Neuronal stem cell (in vitro differentiated cells): Measurements from ENCODE around the gene SMS.

Source experiments
- DNase-seq: peaks from one replicate; pipeline ENCODE4 v3.0.0-alpha.2; 2013; ENCODE audit warnings: low spot score
- H2AFZ ChIP-seq: one replicate; pipeline ENCODE4 v1.6.1; 2013; ENCODE audit warnings: mild to moderate bottlenecking, low read length, inconsistent platforms
- H2AK5ac ChIP-seq: 2 replicates; pipeline ENCODE4 v1.6.1; 2013; ENCODE audit warnings: low read depth, mild to moderate bottlenecking, inconsistent platforms, low read length, moderate library complexity, mixed read lengths
- H2BK120ac ChIP-seq: 2 replicates; pipeline ENCODE4 v1.6.1; 2013; ENCODE audit warnings: low read depth, mild to moderate bottlenecking, inconsistent platforms, low read length, moderate library complexity, mixed read lengths
- H2BK12ac ChIP-seq: one replicate; pipeline ENCODE4 v1.6.1; 2013; ENCODE audit warnings: low read length, inconsistent platforms
- H2BK15ac ChIP-seq: 2 replicates; pipeline ENCODE4 v1.6.1; 2013; ENCODE audit warnings: mild to moderate bottlenecking, low read length, inconsistent platforms, mixed read lengths
- H2BK5ac ChIP-seq: one replicate; pipeline ENCODE4 v1.6.1; 2013; ENCODE audit warnings: inconsistent platforms, mild to moderate bottlenecking, low read length, moderate library complexity
- H3K14ac ChIP-seq: one replicate; pipeline ENCODE4 v1.6.1; 2013; ENCODE audit warnings: low read length, inconsistent platforms
- H3K18ac ChIP-seq: 2 replicates; pipeline ENCODE4 v1.6.1; 2013; ENCODE audit warnings: low read length, inconsistent platforms
- H3K23ac ChIP-seq: 2 replicates; pipeline ENCODE4 v1.6.1; 2013; ENCODE audit warnings: low read depth, mild to moderate bottlenecking, mixed read lengths, low read length, inconsistent platforms; ENCODE audit not compliant: poor library complexity
- H3K27ac ChIP-seq: replicated peaks from 3 replicates; pipeline ENCODE4 v1.5.1; 2013; ENCODE audit warnings: low read length, inconsistent platforms
- H3K27me3 ChIP-seq, 3 experiments: 2 replicates each; pipeline ENCODE4 v1.6.1; 2013; ENCODE audit warnings: low read length in 3 of 3, mild to moderate bottlenecking in 2 of 3, inconsistent platforms in 1 of 3, low read depth in 1 of 3, mixed read lengths in 1 of 3, moderate library complexity in 1 of 3; ENCODE audit not compliant: control insufficient read depth in 3 of 3, insufficient read depth in 3 of 3
- H3K36me3 ChIP-seq, 2 donors: replicated peaks in 1 of 2; 2 replicates each; pipeline ENCODE4 v1.6.1; 2013; ENCODE audit warnings: low read length in 2 of 2; ENCODE audit not compliant: control insufficient read depth in 2 of 2, insufficient read depth in 2 of 2
- H3K4ac ChIP-seq: 2 replicates; pipeline ENCODE4 v1.6.1; 2013; ENCODE audit warnings: inconsistent platforms, mild to moderate bottlenecking, low read length, moderate library complexity
- H3K4me1 ChIP-seq, 2 donors: 1 replicate in 1 of 2; 2 replicates in 1 of 2; pipeline ENCODE4 v1.6.1; 2013; ENCODE audit warnings: low read length in 2 of 2, low read depth in 1 of 2; ENCODE audit not compliant: control insufficient read depth in 2 of 2, insufficient read depth in 1 of 2
- H3K4me2 ChIP-seq: one replicate; pipeline ENCODE4 v1.6.1; 2013; ENCODE audit warnings: mild to moderate bottlenecking, low read length, inconsistent platforms; ENCODE audit not compliant: insufficient read depth, poor library complexity, severe bottlenecking
- H3K4me3 ChIP-seq, 2 donors: 2 replicates each; pipeline ENCODE4 v1.5.1; 2013; ENCODE audit warnings: low read length in 2 of 2, mild to moderate bottlenecking in 2 of 2, inconsistent platforms in 1 of 2, moderate library complexity in 1 of 2
- H3K79me1 ChIP-seq: one replicate; pipeline ENCODE4 v1.6.1; 2013; ENCODE audit warnings: low read depth, mild to moderate bottlenecking, inconsistent platforms, low read length, moderate library complexity
- H3K9ac ChIP-seq: one replicate; pipeline ENCODE4 v1.6.1; 2013; ENCODE audit warnings: mild to moderate bottlenecking, low read depth, low read length, inconsistent platforms; ENCODE audit not compliant: poor library complexity
- H3K9me3 ChIP-seq, 2 donors: replicated peaks in 1 of 2; 2 replicates each; pipeline versions ENCODE3 to v1.6.1; 2013; ENCODE audit warnings: low read length in 2 of 2, mild to moderate bottlenecking in 2 of 2, inconsistent platforms in 1 of 2, low read depth in 1 of 2, mixed read lengths in 1 of 2, moderate library complexity in 1 of 2; ENCODE audit not compliant: control insufficient read depth in 2 of 2, insufficient read depth in 1 of 2
- H4K8ac ChIP-seq: one replicate; pipeline ENCODE4 v1.6.1; 2013; ENCODE audit warnings: low read depth, mild to moderate bottlenecking, inconsistent platforms, low read length, moderate library complexity
- H4K91ac ChIP-seq: one replicate; pipeline ENCODE4 v1.6.1; 2013; ENCODE audit warnings: low read length, low read depth, mild to moderate bottlenecking, inconsistent platforms; ENCODE audit not compliant: poor library complexity
- WGBS, 2 donors: extraction: QIAGEN DNeasy Blood & Tissue Kit; methylation state at CpG; one replicate each; pipeline ENCODE4 v1.1.7; 2013; ENCODE audit warnings: missing lambda C conversion rate in 2 of 2, mixed read lengths in 1 of 2; ENCODE audit not compliant: insufficient read length in 2 of 2, insufficient replicate concordance in 1 of 2; ENCODE audit errors: extremely low coverage in 2 of 2; 5-methylcytosine and 5-hydroxymethylcytosine counted together

Gene SMS

DNA sequence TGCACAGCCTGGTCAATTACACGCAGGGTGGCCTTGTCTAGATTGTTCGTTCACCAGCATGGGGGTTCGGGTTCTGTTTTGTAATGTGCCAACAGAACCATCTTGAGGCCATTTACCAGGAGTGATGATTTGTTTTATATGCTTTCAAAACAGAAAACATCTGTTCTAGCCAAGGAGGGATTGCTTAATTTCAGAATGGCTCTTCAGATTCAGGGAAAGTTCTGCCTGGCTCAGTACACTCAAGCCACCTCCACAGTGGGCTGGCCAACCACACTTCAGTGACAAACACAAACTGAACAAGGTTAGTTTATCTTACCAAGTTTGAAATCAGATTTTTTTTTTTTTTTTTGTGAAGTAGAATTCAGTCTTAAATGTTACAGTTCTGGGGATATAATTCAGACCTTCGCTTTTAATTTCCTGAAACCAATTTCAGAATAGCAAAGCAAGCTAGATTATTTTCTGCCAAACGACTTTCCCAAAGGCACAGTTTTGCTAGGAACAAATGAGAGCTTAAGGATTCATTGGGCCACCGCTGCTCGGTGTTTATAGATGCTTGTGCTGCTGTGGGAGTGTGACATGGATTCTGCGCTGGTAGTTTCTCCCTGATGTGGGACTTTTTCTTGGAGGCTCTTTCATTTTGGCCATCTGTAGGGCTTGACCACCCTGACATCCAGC, 23.4 kb downstream of the SMS start:
- H3K4me2 ChIP-seq, result no peak overlapping the region
- no peak overlapping the region for H4K8ac ChIP-seq
- H3K18ac ChIP-seq, result peak overlapping the region; percentile 6
- H3K4me3 ChIP-seq, result no peak overlapping the region
- no peak overlapping the region for H2AK5ac ChIP-seq
- H3K36me3 ChIP-seq, result peaks cover 0 to 20% of the 10 kb centered on the region in 2 donors
- no peak overlapping the region for H2BK5ac ChIP-seq
- no peak for DNase-seq
- H3K23ac ChIP-seq, result no peak overlapping the region
- H3K4me1 ChIP-seq, result peaks cover 0 to 3% of the 10 kb centered on the region in 2 donors
- peaks cover under 1% of the 10 kb centered on the region for H3K79me1 ChIP-seq
- no peak overlapping the region for H3K4ac ChIP-seq
- no peak overlapping the region for H3K27ac ChIP-seq
- no peak overlapping the region for H4K91ac ChIP-seq
- H2AFZ ChIP-seq, result no peak overlapping the region
- no peak overlapping the region for H3K14ac ChIP-seq
- H2BK12ac ChIP-seq, result no peak overlapping the region
- H3K9ac ChIP-seq, result no peak overlapping the region
- H2BK15ac ChIP-seq, result no peak overlapping the region
- H2BK120ac ChIP-seq, result no peak overlapping the region
- peaks cover 0 to 4% of the 10 kb centered on the region in 2 donors for H3K9me3 ChIP-seq
- WGBS, 2 donors, result no CpG with 5 or more reads among the region's 8 CpGs
- no peaks in the 10 kb centered on the region for H3K27me3 ChIP-seq

DNA sequence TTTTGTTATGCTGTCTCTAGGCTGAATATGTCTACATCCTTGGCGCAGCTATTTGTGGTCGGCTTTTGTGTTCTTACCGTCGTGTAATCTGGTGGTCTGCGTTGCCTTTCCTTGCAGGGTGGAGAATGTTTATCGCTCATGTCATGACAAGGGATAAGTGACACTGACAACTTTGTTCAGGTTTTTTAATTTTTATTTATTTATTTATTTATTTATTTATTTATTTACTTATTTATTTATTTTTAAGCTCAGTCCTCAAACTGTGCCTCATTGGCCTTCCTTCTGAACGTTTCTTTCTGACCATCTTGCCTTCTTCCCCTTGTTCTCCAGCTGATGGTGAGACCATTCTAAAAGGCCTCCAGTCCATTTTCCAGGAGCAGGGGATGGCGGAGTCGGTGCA, 26.4 kb downstream of the SMS start:
- H3K4ac ChIP-seq, result no peak overlapping the region

DNA sequence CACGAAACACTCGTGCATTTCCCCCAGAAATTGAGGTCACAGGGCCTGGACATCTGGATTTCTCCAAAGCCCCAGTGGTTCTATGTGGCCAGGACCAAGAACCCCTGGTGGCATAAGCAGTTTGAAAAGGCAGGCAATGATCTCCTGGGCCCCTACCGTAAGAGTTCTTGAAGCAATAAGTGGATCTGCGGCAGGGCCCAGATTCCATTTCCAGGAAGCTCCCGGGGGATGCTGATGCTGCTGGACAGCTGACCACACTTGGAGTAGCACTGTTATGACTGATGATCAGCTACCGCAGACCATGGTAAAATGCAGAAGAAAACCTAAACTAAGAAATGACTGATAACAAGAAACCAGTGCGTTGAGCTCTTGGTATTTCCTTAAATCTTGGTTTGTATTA, 27.8 kb downstream of the SMS start:
- Histone ChIP-seq H3K79me1 (no peaks in the 10 kb centered on the region), H2AFZ (no peak overlapping the region)

More for the DNA sequence above, 26.4 kb downstream of the SMS start:
- Histone ChIP-seq H4K91ac (no peak overlapping the region), H3K23ac (no peak overlapping the region), H3K4me1 (peaks cover 0 to 1% of the 10 kb centered on the region in 2 donors), H3K18ac (no peak overlapping the region), H3K9ac (no peak overlapping the region), H3K27me3 (no peaks in the 10 kb centered on the region), H3K27ac (no peak overlapping the region), H3K14ac (no peak overlapping the region), H3K9me3 (peaks cover 0 to 4% of the 10 kb centered on the region in 2 donors), H2BK120ac (no peak overlapping the region), H3K4me3 (no peak overlapping the region), H3K36me3 (peaks cover 0 to 45% of the 10 kb centered on the region in 2 donors), H2BK12ac (no peak overlapping the region), H3K79me1 (no peaks in the 10 kb centered on the region), H2BK5ac (no peak overlapping the region), H2BK15ac (no peak overlapping the region), H2AK5ac (no peak overlapping the region), H4K8ac (no peak overlapping the region), H3K4me2 (no peak overlapping the region), H2AFZ (no peak overlapping the region)
- WGBS, 2 donors, result no CpG with 5 or more reads among the region's 9 CpGs
- no peak for DNase-seq

DNA sequence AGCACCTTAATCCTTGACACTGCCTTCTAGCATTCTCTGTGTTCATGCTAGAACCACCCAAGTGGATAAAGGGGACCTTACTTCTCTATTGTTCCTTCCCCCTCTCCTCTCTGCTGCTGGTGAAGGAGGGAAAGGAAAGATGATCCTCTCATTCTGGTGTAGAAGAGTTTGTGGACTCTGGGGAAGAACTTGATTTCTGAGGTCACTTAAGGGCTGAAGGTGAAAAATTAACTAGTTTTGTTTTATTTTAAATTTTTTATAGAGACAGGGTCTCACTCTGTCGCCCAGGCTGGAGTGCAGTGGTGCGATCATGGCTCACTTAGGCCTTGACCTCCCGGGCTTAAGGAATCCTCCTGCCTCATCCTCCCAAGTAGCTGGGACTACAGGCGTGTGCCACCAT, 29.8 kb downstream of the SMS start:
- WGBS, 2 donors, result no CpG with 5 or more reads among the region's 4 CpGs
- Histone ChIP-seq H3K9ac (no peak overlapping the region), H4K91ac (no peak overlapping the region), H2BK5ac (no peak overlapping the region), H2BK15ac (no peak overlapping the region), H2AK5ac (no peak overlapping the region), H3K14ac (no peak overlapping the region), H3K36me3 (peaks cover 4 to 78% of the 10 kb centered on the region in 2 donors), H3K79me1 (no peaks in the 10 kb centered on the region), H3K18ac (no peak overlapping the region), H3K23ac (no peak overlapping the region), H3K27me3 (no peaks in the 10 kb centered on the region), H3K4ac (no peak overlapping the region), H4K8ac (no peak overlapping the region), H3K4me3 (no peak overlapping the region), H3K9me3 (no peaks in the 10 kb centered on the region), H2AFZ (no peak overlapping the region), H3K4me2 (no peak overlapping the region), H2BK120ac (no peak overlapping the region), H2BK12ac (no peak overlapping the region), H3K27ac (no peak overlapping the region), H3K4me1 (no peaks in the 10 kb centered on the region)
- no peak for DNase-seq

More for the DNA sequence above, 27.8 kb downstream of the SMS start:
- Histone ChIP-seq H3K4me1 (no peaks in the 10 kb centered on the region), H4K91ac (no peak overlapping the region), H3K4ac (no peak overlapping the region), H3K4me2 (no peak overlapping the region), H3K36me3 (peaks cover 0 to 60% of the 10 kb centered on the region in 2 donors), H2BK120ac (no peak overlapping the region), H4K8ac (no peak overlapping the region), H3K14ac (no peak overlapping the region), H2BK12ac (no peak overlapping the region), H2AK5ac (no peak overlapping the region), H3K23ac (no peak overlapping the region), H3K27ac (no peak overlapping the region), H3K9ac (no peak overlapping the region), H3K9me3 (peaks cover 0 to 4% of the 10 kb centered on the region in 2 donors), H2BK5ac (no peak overlapping the region), H3K27me3 (no peaks in the 10 kb centered on the region), H3K4me3 (no peak overlapping the region), H2BK15ac (no peak overlapping the region), H3K18ac (no peak overlapping the region)
- DNase-seq, result no peak
- WGBS, 2 donors, result no CpG with 5 or more reads among the region's 7 CpGs
